H1 (cell line): ENCODE measurements around the gene KANSL2. TPM values are rescaled to one million over a fixed set of nuclear protein-coding genes. Genes with fewer than 3 reads are reported as not detected.

ENCODE experiments used
- CTBP2 ChIP-seq: IDR thresholded peaks from 2 replicates; pipeline ENCODE4 v1.7.0; 2011; ENCODE audit warnings: borderline replicate concordance, mild to moderate bottlenecking, moderate library complexity, mixed read lengths, low read length; ENCODE audit not compliant: insufficient read depth, insufficient read length
- RXRA ChIP-seq: IDR thresholded peaks from 2 replicates; pipeline ENCODE4 v1.6.1; 2011; ENCODE audit warnings: low read depth, mild to moderate bottlenecking, low read length, moderate library complexity; ENCODE audit not compliant: insufficient read depth
- SP2 ChIP-seq: IDR thresholded peaks from 2 replicates; pipeline ENCODE4 v1.6.1; 2012; ENCODE audit warnings: mild to moderate bottlenecking, low read length, inconsistent platforms
- polyA plus RNA-seq, 7 experiments: library from polyadenylated mRNA; depleted of rRNA in 3 of 7; stranded (reverse) in 5 of 7; unstranded in 2 of 7; fragments of >200 nt in 5 of 7; fragments of 200-250 nt in 2 of 7; gene quantifications; 1 replicate in 5 of 7; 2 replicates in 1 of 7; 4 replicates in 1 of 7; pipeline versions ENCODE4 v1.2.1 to v1.2.3, GENCODE V29; 2011 to 2013; ENCODE audit warnings: missing spikeins in 2 of 7, mixed read lengths in 2 of 7
- total RNA-seq: library from RNA; stranded (reverse); fragmentation: NEBNext Ultra II Directional; extraction: Animal tissue kit (Norgen Biotek cat#: 25700); gene quantifications from 2 replicates; pipeline ENCODE4 v1.2.1, GENCODE V29; 2021

KANSL2 gene
- total and polyA plus RNA-seq, 2 of the 8 experiments (the other 6 are each of a cell fraction or from before 2014, with no cell fraction given), result 48.4 to 50.7 TPM

DNA sequence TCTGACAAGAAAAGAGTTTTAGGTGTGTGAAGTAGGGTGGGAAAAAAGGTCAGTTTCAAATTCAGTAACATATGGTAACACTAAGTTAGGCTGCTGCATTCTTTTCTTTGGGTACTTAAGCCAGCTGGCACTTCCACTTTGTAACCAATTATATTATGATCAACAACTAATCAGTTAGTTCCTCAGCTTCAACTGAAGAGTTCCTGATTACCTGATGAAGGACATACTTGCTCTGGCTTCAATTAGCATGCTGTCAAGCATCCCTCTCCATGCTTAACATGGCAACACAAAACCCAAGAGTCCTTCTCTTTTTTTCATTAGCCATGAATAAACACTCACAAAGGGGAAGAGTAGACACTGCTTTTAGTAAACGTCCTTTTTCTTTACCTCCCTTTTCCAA, 6.8 kb upstream of the KANSL2 start (continued):
- no peak for TF ChIP-seq CTBP2
- TF ChIP-seq RXRA, result no peak
- TF ChIP-seq SP2, result no peak
